GM21526 (cell line): ENCODE results near the gene SULT6B1.
"Not testable (repeated sequence)": the region's sequence is repeated elsewhere in the genome, so short reads cannot be mapped to it uniquely, and the experiment has no call there.

Experiments used
- ATAC-seq: cut with Tn5 transposase; IDR thresholded peaks from one replicate; pipeline ENCODE4 v1.9.1; 2021; ENCODE audit warnings: moderate library complexity; ENCODE audit not compliant: unreplicated experiment, low FRiP score

The SULT6B1 gene

GRCh38 chr2:37188570-37188969 lies at the start of gene SULT6B1:
Gene SULT6B1, minus strand, starts transcription at chr2:37188670. Its CDS starts 30 bp downstream, at chr2:37188640.
- ATAC-seq = no peak

DNA sequence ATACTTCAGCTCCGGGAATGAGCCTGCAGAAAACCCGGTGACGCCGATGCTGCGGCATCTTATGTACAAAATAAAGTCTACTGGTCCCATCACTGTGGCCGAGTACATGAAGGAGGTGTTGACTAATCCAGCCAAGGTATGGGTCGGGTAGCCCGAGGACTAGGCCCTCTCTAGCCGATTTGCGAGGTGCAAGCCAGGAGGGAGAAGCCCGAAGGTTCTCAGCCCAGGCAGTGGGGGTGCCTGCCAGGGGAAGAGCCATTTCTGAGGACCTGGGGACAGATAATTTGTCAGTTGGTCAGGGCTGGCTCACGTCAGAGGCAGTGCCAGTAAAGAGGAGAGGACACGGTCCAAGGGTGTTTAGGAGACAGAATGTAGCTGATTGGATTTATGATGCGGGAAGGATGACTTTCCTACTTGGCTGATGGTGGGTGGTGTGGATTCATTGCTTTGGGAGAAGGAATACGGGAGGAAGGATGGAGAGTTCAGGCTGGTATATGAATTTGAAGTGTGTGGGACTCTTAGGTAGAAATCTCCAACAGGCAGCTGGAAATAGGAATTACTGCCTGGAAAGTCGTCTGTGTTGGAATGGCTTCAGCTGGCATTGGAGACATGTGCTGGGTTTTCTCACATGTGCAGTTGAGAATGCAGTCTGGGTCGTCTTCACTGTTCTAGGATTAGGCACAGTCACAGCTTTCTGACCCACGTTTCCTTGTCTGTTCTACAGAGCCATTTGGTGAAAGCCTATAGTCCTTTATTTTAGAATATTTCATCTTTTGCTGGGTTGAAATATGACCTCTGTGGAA lies 43.9 kb upstream of the SULT6B1 start:
- ATAC-seq = no peak

- ATAC-seq = peak; percentile 87
These were observed 43.0 kb upstream of the SULT6B1 start, which contains the start of the genes CEBPZ and NDUFAF7 for GRCh38 chr2:37231241-37232130. Gene CEBPZ, minus strand, starts transcription at chr2:37231596. Its CDS starts 29 bp downstream, at chr2:37231567. Gene NDUFAF7, plus strand, starts transcription at chr2:37231658. Its CDS starts 48 bp downstream, at chr2:37231706.

GRCh38 chr2:37230581-37230980 lies 42.1 kb upstream of the SULT6B1 start:
- ATAC-seq = no peak

DNA sequence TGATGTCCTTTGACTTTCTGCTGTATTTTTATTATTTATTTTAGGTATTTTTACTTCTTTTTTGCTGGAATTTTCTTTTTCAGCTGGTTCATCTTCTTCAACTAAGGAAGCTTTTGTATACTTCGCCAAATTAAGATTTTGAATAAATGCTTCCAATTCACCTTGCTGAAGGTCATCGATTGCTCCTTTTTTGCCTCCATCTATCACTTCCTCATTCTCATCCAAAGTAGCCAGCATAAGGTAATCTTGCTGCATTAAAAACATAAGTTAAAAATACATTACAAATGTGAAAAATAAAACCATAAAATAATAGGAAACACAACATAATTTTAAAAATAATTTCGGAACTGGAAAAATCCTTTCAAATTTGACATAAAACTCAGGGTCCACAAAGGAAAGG lies 40.3 kb upstream of the SULT6B1 start:
- ATAC-seq = no peak

DNA sequence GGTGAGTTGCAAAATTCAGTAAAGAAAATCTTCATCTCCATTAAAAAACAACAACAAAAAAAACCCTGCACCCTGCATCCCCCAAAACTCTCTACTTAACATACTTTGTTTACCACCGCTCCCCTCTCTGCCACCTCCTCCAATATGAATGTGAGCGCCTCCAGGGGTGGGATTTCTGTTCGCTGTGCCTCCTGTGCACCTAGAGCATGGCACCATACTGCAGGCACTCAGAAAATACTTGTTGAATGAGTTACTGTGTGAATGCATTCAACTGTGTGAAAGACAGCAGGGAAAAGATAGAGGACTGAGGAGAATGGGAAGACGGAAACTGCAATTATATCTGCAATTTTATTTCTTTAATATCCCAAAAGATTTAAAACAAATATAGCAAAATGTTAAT lies 38.4 kb upstream of the SULT6B1 start:
- no peak for ATAC-seq

DNA sequence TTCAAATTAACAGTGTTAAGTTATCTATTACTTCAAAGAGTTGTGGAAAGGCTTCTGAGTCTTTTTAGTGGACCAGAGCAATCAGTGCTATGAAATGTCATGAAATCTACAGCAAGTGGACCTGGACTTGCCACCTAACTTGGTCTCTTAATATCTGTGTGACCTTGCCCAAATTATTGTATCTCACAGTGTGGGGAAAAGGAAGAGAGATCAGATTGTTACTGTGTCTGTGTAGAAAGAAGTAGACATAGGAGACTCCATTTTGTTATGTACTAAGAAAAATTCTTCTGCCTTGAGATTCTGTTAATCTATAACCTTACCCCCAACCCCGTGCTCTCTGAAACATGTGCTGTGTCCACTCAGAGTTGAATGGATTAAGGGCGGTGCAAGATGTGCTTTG lies 36.7 kb upstream of the SULT6B1 start:
- not testable (repeated sequence) for ATAC-seq

- ATAC-seq = no peak
These were observed 35.6 kb upstream of the SULT6B1 start for GRCh38 chr2:37224063-37224462.

DNA sequence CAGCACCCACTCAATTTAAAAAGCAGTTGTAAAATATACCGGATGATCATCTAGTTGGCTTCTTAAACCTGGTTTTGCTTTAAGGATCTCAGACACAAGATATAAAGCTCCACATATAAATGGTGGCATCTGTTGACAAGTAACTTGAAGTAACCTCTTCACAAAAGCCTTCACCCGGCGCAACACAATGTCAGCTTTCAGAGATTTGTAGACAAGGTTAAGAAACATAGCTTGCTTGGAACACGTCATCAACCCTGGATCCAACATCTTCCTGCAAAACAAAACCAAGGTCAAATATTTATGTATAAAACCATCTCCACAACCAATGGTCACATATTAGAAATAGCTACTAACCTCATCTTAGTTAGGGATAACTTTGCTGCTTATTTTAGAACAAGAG lies 34.7 kb upstream of the SULT6B1 start:
- ATAC-seq = no peak

DNA sequence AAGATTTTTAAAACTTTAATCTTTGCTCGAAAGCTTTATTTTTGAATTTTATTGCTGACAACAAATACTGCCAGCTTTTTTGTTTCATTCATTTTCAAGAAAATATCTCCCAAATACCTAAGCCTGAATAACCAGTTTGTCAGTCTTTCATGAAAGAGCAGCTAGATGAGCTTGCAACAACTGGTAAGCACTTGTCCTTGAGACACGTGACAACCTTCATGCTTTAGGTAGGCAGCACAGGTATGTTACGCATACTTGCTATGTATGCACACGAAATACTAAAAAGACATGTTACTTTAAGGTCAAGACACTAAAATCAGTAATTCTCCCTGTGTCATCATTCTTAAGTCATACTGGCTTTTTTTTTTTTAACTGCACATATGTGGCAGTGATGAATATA lies 30.6 kb upstream of the SULT6B1 start:
- ATAC-seq = no peak

- ATAC-seq = no peak
These were observed 26.8 kb upstream of the SULT6B1 start for GRCh38 chr2:37215250-37215649.

DNA sequence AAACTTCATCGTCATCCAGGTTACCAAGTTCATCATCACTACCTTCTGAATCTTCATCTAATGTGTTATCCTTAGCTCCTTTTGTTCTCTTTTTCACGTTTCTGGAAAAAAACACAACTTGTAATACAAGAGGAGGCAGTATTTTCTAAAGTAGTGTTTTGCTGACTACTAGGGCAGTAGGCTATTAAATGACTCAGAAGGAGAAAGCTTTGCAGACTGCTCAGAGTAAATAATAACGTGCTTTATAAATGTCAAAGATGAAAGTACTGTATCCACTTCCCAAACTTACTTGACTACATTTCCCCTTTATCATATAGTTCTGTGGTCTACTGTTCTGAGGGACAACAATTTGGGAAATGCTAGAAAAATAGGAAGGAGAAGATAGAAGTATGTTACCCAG lies 23.5 kb upstream of the SULT6B1 start:
- ATAC-seq = no peak

- ATAC-seq = no peak
These were observed 22.7 kb upstream of the SULT6B1 start for GRCh38 chr2:37211212-37211611.

GRCh38 chr2:37206760-37207159 lies 18.3 kb upstream of the SULT6B1 start:
- ATAC-seq = not testable (repeated sequence)

- no peak for ATAC-seq
These were observed 17.3 kb upstream of the SULT6B1 start for GRCh38 chr2:37205689-37206341.

DNA sequence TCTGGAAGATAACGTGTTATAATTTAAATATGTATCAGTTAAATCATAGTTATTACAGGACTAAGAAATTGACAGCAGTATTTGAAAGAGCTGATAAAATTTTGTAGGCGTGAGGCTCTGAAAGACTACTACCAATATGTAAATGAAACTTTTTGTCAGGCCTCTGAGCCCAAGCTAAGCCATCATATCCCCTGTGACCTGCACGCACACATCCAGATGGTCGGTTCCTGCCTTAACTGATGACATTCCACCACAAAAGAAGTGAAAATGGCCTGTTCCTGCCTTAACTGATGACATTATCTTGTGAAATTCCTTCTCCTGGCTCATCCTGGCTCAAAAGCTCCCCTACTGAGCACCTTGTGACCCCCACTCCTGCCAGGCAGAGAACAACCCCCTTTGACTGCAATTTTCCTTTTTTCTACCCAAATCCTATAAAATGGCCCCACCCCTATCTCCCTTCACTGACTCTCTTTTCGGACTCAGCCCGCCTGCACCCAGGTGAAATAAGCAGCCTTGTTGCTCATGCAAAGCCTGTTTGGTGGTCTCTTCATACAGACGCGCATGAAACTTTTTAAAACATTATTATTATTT lies 16.7 kb upstream of the SULT6B1 start:
- not testable (repeated sequence) for ATAC-seq

GRCh38 chr2:37203708-37204107 lies 15.2 kb upstream of the SULT6B1 start:
- no peak for ATAC-seq

GRCh38 chr2:37201766-37202165 lies 13.3 kb upstream of the SULT6B1 start:
- no peak for ATAC-seq

DNA sequence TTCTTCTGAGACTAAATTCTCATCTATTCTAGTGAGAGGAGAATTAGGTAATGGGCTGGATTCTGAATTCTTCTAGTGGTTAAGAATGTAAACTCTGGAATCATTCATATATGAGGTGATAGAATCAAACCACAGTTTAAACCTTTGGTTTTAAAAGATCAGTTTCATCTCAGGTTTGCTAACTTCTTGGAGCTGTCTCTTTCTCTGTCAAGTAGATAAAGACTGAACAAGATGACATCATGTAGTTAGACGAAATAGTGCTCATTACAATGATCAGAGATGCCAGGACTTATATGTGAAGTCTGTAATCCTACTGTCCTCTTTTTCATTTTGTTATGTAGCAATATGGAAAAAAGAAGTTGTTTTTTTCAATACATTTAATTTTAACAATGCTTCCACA lies 12.7 kb upstream of the SULT6B1 start:
- ATAC-seq = no peak

DNA sequence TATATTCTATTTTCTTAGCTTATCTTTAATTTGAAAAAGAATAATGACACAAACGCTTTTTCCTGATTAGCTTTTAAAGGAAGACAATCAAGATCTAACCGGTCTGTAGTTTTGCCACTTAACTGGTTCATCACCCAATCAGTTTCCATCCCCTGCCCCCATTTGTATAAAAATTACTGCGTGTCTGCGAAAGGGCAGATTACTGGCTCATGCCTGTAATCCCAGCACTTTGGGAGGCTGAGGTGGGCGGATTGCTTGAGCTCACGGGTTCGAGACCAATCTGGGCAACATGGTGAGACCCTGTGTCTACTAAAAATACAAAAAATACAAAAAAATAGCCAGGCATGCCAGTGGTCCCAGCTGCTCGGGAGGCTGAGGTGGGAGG lies 10.2 kb upstream of the SULT6B1 start:
- no peak for ATAC-seq
